ENCODE measurements around the gene HCK. TPM values are rescaled to one million over a fixed set of nuclear protein-coding genes. Genes with fewer than 3 reads are reported as not detected.

HCK gene
- total RNA-seq, 1 experiment from 2014 or later, result 1.3 TPM

- TF ChIP-seq ZNF281 (CRISPR knock-in tag; IDR thresholded peaks at IDR 0.05) (no peak), GRHL2 (CRISPR knock-in tag; IDR thresholded peaks at IDR 0.05; ENCODE audit: insufficient replicate concordance, severe bottlenecking) (no peak), ZNF138 (CRISPR knock-in tag; conservative IDR thresholded peaks at IDR 0.05) (no peak), ZNF532 (CRISPR knock-in tag; IDR thresholded peaks at IDR 0.05; ENCODE audit: borderline replicate concordance) (0 out of 2 replicates have a peak, but pooled peaks have one; percentile 8)
Measured at GRCh38 chr20:32109392-32110172, 57.5 kb downstream of the HCK start, which contains the start of gene TM9SF4 (continued).

DNA sequence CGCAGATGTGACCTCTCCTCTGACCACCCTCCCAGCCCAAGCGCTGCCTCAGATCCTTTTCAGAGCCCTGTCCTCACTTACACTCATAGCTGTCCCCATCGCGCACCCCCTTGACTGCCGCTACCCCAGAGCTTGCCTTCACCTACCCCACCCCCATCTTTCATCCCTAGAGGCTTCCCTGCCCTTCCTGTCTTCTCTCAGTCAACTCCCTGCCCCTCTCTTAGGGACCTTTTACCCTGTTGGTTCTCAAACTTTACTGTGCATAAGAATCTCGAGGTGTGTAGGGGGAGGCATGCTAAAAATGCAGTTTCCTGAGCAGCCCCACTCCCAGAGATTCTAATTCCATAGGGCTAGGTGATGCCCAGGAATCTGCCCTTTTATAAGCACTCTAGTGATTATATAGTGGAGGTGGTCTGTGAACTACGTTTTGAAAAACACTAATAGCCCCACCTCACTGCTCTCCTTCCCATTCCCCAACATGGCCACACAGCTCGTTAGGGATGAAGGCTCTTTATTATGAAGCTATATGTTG, 58.2 kb downstream of the HCK start:
- no peaks in the 10 kb centered on the region for H3K9me3 Mint-ChIP-seq
- ATAC-seq, result no peak
- H3K36me3 Mint-ChIP-seq, result peaks cover 5% of the 10 kb centered on the region
- ChIA-PET POLR2A (no interaction called here), CTCF (interaction anchor here (1.1 to 1.5 kb wide), 3 partner anchors 20 to 158 kb away, joined by 3 to 6 read pairs (median 4); partner anchors contain the start of gene PDRG1)
- H3K4me1 Mint-ChIP-seq, result peaks cover 10% of the 10 kb centered on the region
- peak overlapping the region; percentile 100 for H3K27ac Mint-ChIP-seq
- H3K27me3 Mint-ChIP-seq (ENCODE audit: low read depth), result no peaks in the 10 kb centered on the region; the same call in 1 of the 2 replicates
- no peak for DNase-seq (ENCODE audit: low spot score)
- peak overlapping the region; percentile 96 for H3K4me3 Mint-ChIP-seq
- TF ChIP-seq ZSCAN18 (CRISPR knock-in tag; IDR thresholded peaks at IDR 0.05) (no peak), ZNF219 (CRISPR knock-in tag; IDR thresholded peaks at IDR 0.05; ENCODE audit: borderline replicate concordance) (no peak), GABPB1 (CRISPR knock-in tag; IDR thresholded peaks at IDR 0.05) (no peak), ZNF281 (CRISPR knock-in tag; IDR thresholded peaks at IDR 0.05) (no peak), ELF4 (CRISPR knock-in tag; IDR thresholded peaks at IDR 0.05; ENCODE audit: low read depth) (no peak), NR1H2 (CRISPR knock-in tag; IDR thresholded peaks at IDR 0.05) (no peak), ZNF425 (CRISPR knock-in tag; conservative IDR thresholded peaks at IDR 0.05) (no peak), TEAD4 (CRISPR knock-in tag; IDR thresholded peaks at IDR 0.05) (no peak), NFATC4 (CRISPR knock-in tag; IDR thresholded peaks at IDR 0.05) (no peak), NR3C1 (CRISPR knock-in tag; conservative IDR thresholded peaks at IDR 0.05; ENCODE audit: low read depth) (no peak)
- TF ChIP-seq, protein P1, sequence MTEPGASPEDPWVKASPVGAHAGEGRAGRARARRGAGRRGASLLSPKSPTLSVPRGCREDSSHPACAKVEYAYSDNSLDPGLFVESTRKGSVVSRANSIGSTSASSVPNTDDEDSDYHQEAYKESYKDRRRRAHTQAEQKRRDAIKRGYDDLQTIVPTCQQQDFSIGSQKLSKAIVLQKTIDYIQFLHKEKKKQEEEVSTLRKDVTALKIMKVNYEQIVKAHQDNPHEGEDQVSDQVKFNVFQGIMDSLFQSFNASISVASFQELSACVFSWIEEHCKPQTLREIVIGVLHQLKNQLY (CRISPR knock-in tag; IDR thresholded peaks at IDR 0.05), result no peak
- TF ChIP-seq, protein P2, sequence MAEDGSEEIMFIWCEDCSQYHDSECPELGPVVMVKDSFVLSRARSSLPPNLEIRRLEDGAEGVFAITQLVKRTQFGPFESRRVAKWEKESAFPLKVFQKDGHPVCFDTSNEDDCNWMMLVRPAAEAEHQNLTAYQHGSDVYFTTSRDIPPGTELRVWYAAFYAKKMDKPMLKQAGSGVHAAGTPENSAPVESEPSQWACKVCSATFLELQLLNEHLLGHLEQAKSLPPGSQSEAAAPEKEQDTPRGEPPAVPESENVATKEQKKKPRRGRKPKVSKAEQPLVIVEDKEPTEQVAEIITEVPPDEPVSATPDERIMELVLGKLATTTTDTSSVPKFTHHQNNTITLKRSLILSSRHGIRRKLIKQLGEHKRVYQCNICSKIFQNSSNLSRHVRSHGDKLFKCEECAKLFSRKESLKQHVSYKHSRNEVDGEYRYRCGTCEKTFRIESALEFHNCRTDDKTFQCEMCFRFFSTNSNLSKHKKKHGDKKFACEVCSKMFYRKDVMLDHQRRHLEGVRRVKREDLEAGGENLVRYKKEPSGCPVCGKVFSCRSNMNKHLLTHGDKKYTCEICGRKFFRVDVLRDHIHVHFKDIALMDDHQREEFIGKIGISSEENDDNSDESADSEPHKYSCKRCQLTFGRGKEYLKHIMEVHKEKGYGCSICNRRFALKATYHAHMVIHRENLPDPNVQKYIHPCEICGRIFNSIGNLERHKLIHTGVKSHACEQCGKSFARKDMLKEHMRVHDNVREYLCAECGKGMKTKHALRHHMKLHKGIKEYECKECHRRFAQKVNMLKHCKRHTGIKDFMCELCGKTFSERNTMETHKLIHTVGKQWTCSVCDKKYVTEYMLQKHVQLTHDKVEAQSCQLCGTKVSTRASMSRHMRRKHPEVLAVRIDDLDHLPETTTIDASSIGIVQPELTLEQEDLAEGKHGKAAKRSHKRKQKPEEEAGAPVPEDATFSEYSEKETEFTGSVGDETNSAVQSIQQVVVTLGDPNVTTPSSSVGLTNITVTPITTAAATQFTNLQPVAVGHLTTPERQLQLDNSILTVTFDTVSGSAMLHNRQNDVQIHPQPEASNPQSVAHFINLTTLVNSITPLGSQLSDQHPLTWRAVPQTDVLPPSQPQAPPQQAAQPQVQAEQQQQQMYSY (CRISPR knock-in tag; IDR thresholded peaks at IDR 0.05), result no peak

Data from WTC11 (cell line).